SJSA1 (cell line): ENCODE measurements around the gene IMMP2L. TPM values are rescaled to one million over a fixed set of nuclear protein-coding genes. Genes with fewer than 3 reads are reported as not detected.
"Not testable (repeated sequence)": the region's sequence is repeated elsewhere in the genome, so short reads cannot be mapped to it uniquely, and the experiment has no call there.

Experiments
- DNase-seq, 2 experiments: peaks; one replicate each; pipeline ENCODE4 v3.0.0-alpha.2; 2015 to 2020; ENCODE audit warnings: low spot score in 2 of 2, low read depth in 1 of 2
- H3K27ac ChIP-seq: fragments of 250-450 bp; sonication (Bioruptor Pico); 2 replicates; pipeline ENCODE4 v1.5.1; 2020; ENCODE audit warnings: mild to moderate bottlenecking, moderate library complexity
- H3K27me3 ChIP-seq: fragments of 250-450 bp; sonication (Bioruptor Pico); replicated peaks from 2 replicates; pipeline ENCODE4 v1.5.1; 2020; ENCODE audit warnings: mild to moderate bottlenecking, moderate library complexity
- H3K36me3 ChIP-seq: fragments of 250-450 bp; sonication (Bioruptor Pico); 2 replicates; pipeline ENCODE4 v1.5.1; 2020; ENCODE audit warnings: mild to moderate bottlenecking
- H3K4me1 ChIP-seq: fragments of 250-450 bp; sonication (Bioruptor Pico); replicated peaks from 2 replicates; pipeline ENCODE4 v1.6.1; 2021; ENCODE audit warnings: mild to moderate bottlenecking
- H3K4me3 ChIP-seq: fragments of 250-450 bp; sonication (Bioruptor Pico); 2 replicates; pipeline ENCODE4 v1.5.1; 2020; ENCODE audit warnings: mild to moderate bottlenecking
- H3K9me3 ChIP-seq: fragments of 250-450 bp; sonication (Bioruptor Pico); replicated peaks from 2 replicates; pipeline ENCODE4 v1.5.1; 2020; ENCODE audit warnings: mild to moderate bottlenecking
- total RNA-seq: library from RNA; depleted of rRNA; stranded (reverse); fragments of >200 nt; shearing (Covaris generic); gene quantifications from 2 replicates; pipeline ENCODE4 v1.2.3, GENCODE V29; 2014

Gene IMMP2L
- total RNA-seq, 1 experiment from 2014 or later = 16.2 TPM

DNA sequence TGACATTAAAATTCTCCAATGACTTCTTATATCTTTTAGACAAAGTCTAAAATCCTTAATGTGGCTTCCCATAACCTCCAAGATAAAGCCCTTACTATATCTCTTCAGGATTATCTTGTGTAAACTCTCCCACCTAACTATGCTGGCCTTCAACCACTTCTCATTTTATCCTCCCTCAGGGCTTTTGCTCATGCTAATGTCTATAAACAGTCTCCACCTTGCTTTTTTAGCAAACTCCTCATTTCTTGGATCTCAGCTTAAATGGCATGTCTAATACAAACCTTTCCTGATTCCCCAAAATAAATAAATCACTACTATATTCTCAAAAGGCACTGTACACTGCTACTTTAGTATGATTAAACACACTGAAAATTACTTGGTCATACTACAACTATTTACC is 290.2 kb downstream of the IMMP2L start:
- no peaks in the 10 kb centered on the region for H3K27me3 ChIP-seq
- no peak for DNase-seq
- no peaks in the 10 kb centered on the region for H3K9me3 ChIP-seq
- no peaks in the 10 kb centered on the region for H3K36me3 ChIP-seq
- no peak overlapping the region for H3K27ac ChIP-seq
- no peak overlapping the region for H3K4me3 ChIP-seq
- H3K4me1 ChIP-seq = no peaks in the 10 kb centered on the region

- not testable (repeated sequence) for DNase-seq, H3K36me3 ChIP-seq, H3K27ac ChIP-seq, H3K27me3 ChIP-seq, H3K9me3 ChIP-seq, H3K4me3 ChIP-seq
- peaks cover 10% of the 10 kb centered on the region for H3K4me1 ChIP-seq
Observed at GRCh38 chr7:111270794-111271193, 291.5 kb downstream of the IMMP2L start.

DNA sequence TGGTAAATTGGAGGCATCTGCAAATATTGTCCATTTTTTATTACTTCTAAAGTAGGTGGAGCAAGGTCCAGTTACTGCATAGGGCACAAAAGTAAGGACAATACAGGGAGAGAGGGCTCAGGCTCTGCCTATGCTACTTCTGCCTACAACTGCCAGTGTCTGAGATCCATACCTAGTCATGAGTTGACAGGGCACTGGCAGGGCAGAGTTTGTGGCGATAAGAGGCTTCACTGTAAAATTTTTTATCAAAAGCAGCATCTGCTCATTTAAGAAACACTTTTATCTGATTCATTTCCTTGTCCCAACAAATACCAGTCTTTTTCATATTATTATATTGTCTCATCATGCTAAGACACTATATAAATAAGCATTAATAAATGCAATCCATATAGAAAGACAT is 293.4 kb downstream of the IMMP2L start:
- DNase-seq = no peak
- Histone ChIP-seq H3K4me1 (peaks cover 10% of the 10 kb centered on the region), H3K36me3 (no peaks in the 10 kb centered on the region), H3K9me3 (no peaks in the 10 kb centered on the region), H3K27ac (no peak overlapping the region), H3K4me3 (no peak overlapping the region), H3K27me3 (no peaks in the 10 kb centered on the region)

GRCh38 chr7:111266613-111267012 is 295.7 kb downstream of the IMMP2L start:
- H3K4me3 ChIP-seq = no peak overlapping the region

GRCh38 chr7:111265394-111265793 is 296.9 kb downstream of the IMMP2L start:
- Histone ChIP-seq H3K9me3 (no peaks in the 10 kb centered on the region), H3K27ac (no peak overlapping the region), H3K4me1 (peaks cover 10% of the 10 kb centered on the region), H3K27me3 (no peaks in the 10 kb centered on the region), H3K36me3 (no peaks in the 10 kb centered on the region), H3K4me3 (no peak overlapping the region)
- DNase-seq = no peak

More at GRCh38 chr7:111266613-111267012, 295.7 kb downstream of the IMMP2L start:
- Histone ChIP-seq H3K27me3 (no peaks in the 10 kb centered on the region), H3K36me3 (no peaks in the 10 kb centered on the region), H3K27ac (0 out of 2 replicates have a peak overlapping the region, but pooled peaks have one; percentile 15), H3K9me3 (no peaks in the 10 kb centered on the region), H3K4me1 (peaks cover 10% of the 10 kb centered on the region)
- peak in 1 of 2 experiments; percentile 40 for DNase-seq

GRCh38 chr7:111264981-111265380 is 297.3 kb downstream of the IMMP2L start:
- Histone ChIP-seq H3K27me3 (no peaks in the 10 kb centered on the region), H3K36me3 (no peaks in the 10 kb centered on the region), H3K9me3 (no peaks in the 10 kb centered on the region), H3K4me3 (no peak overlapping the region), H3K27ac (no peak overlapping the region), H3K4me1 (peaks cover 10% of the 10 kb centered on the region)
- no peak for DNase-seq

DNA sequence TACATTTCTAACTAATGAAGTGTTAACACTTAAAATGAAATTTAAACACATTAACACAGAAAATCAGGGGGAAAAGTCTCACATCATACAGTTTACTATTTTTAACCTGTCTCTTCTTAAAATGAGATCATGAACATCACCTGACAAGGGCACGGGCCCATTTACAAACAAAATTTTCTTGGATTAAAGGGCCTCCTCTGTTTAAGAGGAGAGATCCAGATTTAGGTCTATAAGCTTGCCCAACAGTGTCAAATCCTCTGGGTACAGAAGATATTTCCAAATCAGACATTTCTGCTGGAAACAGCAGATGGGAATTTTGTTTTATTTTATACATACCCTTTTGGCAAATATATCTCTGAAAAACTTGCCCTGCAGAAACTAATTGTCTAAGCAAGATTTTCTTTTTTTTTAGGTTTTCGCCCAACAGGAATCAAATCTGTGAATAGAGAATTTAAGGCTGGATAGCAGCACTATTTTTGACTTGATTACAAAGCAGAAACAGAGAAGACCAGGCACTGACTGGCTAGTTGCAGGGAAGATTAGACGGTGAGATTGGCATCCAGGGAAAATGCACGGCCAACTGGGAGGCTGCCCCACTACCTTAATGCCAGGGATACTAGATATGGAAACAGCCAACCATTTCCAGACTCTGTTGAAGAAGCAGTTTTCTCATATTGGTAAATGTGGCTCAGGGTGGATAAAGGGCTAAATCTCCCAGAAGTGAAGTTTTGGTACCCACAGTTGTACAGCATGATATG is 298.0 kb downstream of the IMMP2L start:
- no peak for DNase-seq
- Histone ChIP-seq H3K36me3 (no peaks in the 10 kb centered on the region), H3K27ac (no peak overlapping the region), H3K4me3 (no peak overlapping the region), H3K9me3 (no peaks in the 10 kb centered on the region), H3K27me3 (no peaks in the 10 kb centered on the region), H3K4me1 (peaks cover 13% of the 10 kb centered on the region)

DNA sequence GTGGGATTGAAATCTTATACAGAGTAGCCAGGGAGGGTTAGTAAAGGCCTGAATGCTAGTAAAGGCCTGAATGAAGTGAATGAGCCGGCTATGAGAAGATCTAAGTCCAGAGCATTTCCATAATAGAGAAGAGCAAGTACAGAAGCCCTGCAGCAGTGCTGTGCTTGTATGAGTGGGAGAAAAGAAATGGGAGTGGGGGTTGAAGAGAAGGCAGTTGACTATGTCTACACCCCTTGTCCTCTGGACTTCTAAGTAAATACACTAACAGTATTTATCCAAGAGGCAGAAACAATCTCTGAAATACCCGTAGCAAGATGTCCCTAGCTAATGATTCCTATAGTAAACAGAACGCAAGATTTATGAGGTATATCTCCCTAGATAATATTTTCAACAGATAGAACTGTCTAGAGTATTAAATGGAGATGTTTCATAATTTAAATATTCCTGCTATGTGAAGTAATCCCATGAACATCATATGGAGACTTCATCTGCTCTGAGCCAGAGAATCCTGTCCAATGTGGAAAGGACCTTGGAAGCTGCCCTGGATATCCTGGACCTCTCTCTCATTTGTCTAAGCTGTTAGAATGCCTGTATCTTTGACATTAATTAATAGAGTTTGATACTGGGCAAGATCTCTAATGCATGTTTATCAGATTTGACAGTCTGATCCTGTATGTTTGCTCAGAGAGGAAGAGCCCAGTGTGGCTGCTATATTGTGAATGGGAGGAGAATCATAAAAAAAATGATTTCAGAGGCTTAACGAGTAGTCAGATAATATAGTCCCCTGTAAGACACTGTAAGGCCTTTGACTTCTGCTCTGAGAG is 299.8 kb downstream of the IMMP2L start:
- Histone ChIP-seq H3K4me1 (peaks cover 13% of the 10 kb centered on the region), H3K4me3 (no peak overlapping the region), H3K36me3 (no peaks in the 10 kb centered on the region), H3K9me3 (no peaks in the 10 kb centered on the region), H3K27me3 (no peaks in the 10 kb centered on the region), H3K27ac (no peak overlapping the region)
- no peak for DNase-seq

DNA sequence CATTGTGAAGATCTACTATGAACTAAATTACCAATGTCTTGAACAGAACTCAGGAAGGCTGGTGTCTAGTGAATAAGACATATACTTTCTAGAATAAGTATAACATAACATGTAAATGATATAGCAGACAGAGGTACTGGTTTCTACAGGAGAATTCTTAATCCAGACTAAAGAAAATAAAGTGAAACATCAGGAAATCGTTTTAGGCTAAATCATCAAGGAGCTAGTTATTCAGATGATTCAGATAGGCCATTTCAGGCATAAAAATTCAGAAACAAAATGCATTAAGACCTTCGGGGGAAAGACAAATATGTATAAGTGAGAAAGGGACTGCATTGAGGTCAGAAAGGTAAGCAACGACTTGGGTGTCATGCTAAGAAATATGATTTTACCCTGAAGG is 300.8 kb downstream of the IMMP2L start:
- H3K27me3 ChIP-seq = no peaks in the 10 kb centered on the region
- H3K9me3 ChIP-seq = no peaks in the 10 kb centered on the region
- no peak overlapping the region for H3K27ac ChIP-seq
- DNase-seq = no peak
- H3K4me3 ChIP-seq = no peak overlapping the region
- peaks cover 8% of the 10 kb centered on the region for H3K4me1 ChIP-seq
- H3K36me3 ChIP-seq = no peaks in the 10 kb centered on the region

DNA sequence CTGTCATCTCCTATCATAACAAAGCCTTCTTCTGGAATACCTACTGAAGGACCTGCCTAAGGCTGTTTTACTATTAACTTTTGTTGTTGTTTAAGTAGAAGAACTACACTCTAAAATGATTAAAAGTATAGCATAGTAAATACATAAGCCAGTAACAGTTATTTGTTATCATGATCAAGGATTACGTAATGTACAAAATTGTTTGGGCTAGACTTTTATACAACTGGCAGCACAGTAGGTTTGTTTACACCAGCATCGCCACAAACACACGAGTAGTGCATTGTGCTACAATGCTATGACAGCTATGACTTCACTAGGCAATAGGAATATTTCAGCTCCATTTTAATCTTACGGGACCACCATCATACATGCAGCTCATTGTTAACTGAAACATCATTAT is 302.3 kb downstream of the IMMP2L start:
- H3K9me3 ChIP-seq = no peaks in the 10 kb centered on the region
- no peak overlapping the region for H3K27ac ChIP-seq
- no peak overlapping the region for H3K4me3 ChIP-seq
- H3K4me1 ChIP-seq = 0 out of 2 replicates have a peak, but pooled peaks cover 3% of the 10 kb centered on the region
- H3K27me3 ChIP-seq = no peaks in the 10 kb centered on the region
- peak in 1 of 2 experiments; percentile 15 for DNase-seq
- no peaks in the 10 kb centered on the region for H3K36me3 ChIP-seq

GRCh38 chr7:111256391-111256790 is 305.9 kb downstream of the IMMP2L start:
- Histone ChIP-seq H3K4me3 (no peak overlapping the region), H3K27me3 (no peaks in the 10 kb centered on the region), H3K36me3 (no peaks in the 10 kb centered on the region), H3K27ac (no peak overlapping the region), H3K4me1 (0 out of 2 replicates have a peak, but pooled peaks cover 3% of the 10 kb centered on the region), H3K9me3 (no peaks in the 10 kb centered on the region)
- no peak for DNase-seq

DNA sequence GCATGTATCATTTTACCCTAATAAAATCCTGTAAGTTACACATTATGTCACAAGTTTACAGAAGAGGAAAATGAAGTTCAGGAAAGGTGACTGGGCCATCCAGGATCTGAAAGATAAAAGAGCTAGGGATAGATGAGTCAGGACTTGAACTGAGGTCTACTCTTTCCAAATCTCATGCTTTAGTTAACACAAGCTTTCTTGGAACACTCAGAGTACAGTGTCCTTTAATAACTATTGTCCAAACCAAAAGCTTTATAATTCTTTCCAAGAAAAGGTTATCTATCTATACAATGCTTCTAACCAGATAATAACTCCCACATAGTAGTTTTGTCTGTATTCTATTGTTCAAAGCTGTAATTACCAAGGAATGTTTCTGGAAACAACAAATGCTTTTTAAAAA is 306.7 kb downstream of the IMMP2L start:
- H3K4me3 ChIP-seq = no peak overlapping the region
- no peak overlapping the region for H3K27ac ChIP-seq
- H3K9me3 ChIP-seq = no peaks in the 10 kb centered on the region
- no peaks in the 10 kb centered on the region for H3K36me3 ChIP-seq
- 0 out of 2 replicates have a peak, but pooled peaks cover 3% of the 10 kb centered on the region for H3K4me1 ChIP-seq
- H3K27me3 ChIP-seq = no peaks in the 10 kb centered on the region
- DNase-seq = no peak

DNA sequence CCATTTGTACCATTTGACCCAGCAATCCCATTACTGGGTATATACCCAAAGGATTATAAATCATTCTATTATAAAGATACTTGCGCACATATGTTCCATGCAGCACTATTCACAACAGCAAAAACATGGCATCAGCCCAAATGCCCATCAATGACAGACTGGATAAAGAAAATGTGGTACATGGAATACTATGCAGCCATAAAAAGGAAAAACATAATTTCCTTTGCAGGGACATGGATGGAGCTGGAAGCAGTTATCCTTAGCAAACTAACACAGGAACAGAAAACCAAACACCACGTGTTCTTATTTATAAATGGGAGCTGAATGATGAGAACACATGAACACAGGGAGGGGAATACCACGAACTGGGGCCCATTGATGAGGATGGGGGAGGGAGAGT is 310.9 kb downstream of the IMMP2L start:
- H3K36me3 ChIP-seq, H3K27ac ChIP-seq, H3K4me3 ChIP-seq, H3K9me3 ChIP-seq, DNase-seq, H3K27me3 ChIP-seq, H3K4me1 ChIP-seq: not testable (repeated sequence)

GRCh38 chr7:111249807-111250206 is 312.5 kb downstream of the IMMP2L start:
- H3K36me3 ChIP-seq, H3K9me3 ChIP-seq, H3K4me1 ChIP-seq, H3K4me3 ChIP-seq, H3K27ac ChIP-seq, H3K27me3 ChIP-seq, DNase-seq: not testable (repeated sequence)
